Measurements from ENCODE around the gene ZNF292. TPM values are rescaled to one million over a fixed set of nuclear protein-coding genes. Genes with fewer than 3 reads are reported as not detected.
"Not testable (repeated sequence)": the region's sequence is repeated elsewhere in the genome, so short reads cannot be mapped to it uniquely, and the experiment has no call there.

ZNF292 gene
- total RNA-seq, 2 experiments from 2014 or later, result 48.1 to 48.3 TPM

- CTCF ChIA-PET, result interaction anchor here (1.0 to 1.7 kb wide), 3 partner anchors 14 to 215 kb away, joined by 3 to 4 read pairs (median 3); no protein-coding TSS in a partner anchor
- POLR2A ChIA-PET, result interaction anchor here (0.6 kb wide), 2 partner anchors 18 to 64 kb away, joined by 3 to 4 read pairs; no protein-coding TSS in a partner anchor
Observed at GRCh38 chr6:87198022-87198810, 42.9 kb downstream of the ZNF292 start.

GRCh38 chr6:87199787-87200186 is 44.4 kb downstream of the ZNF292 start:
- CTCF ChIA-PET, result no interaction called here

GRCh38 chr6:87200469-87201175 is 45.3 kb downstream of the ZNF292 start:
- POLR2A ChIA-PET, result interaction anchor here (1.0 kb wide), 1 partner anchor 19 kb away, joined by 3 read pairs; no protein-coding TSS in a partner anchor
- CTCF ChIA-PET, result no interaction called here

More at GRCh38 chr6:87199787-87200186, 44.4 kb downstream of the ZNF292 start:
- POLR2A ChIA-PET, result no interaction called here

GRCh38 chr6:87203448-87204023 is 48.2 kb downstream of the ZNF292 start:
- POLR2A ChIA-PET, result no interaction called here
- CTCF ChIA-PET, result interaction anchor here (0.7 kb wide), 1 partner anchor 507 kb away, joined by 4 read pairs; no protein-coding TSS in a partner anchor

- CTCF ChIA-PET, result no interaction called here
Observed at GRCh38 chr6:87209812-87210211, 54.4 kb downstream of the ZNF292 start.

GRCh38 chr6:87210979-87211378 is 55.6 kb downstream of the ZNF292 start:
- CTCF ChIA-PET, result no interaction called here
- POLR2A ChIA-PET, result no interaction called here

More at GRCh38 chr6:87209812-87210211, 54.4 kb downstream of the ZNF292 start:
- POLR2A ChIA-PET, result no interaction called here

GRCh38 chr6:87212596-87212995 is 57.2 kb downstream of the ZNF292 start:
- POLR2A ChIA-PET, result no interaction called here

DNA sequence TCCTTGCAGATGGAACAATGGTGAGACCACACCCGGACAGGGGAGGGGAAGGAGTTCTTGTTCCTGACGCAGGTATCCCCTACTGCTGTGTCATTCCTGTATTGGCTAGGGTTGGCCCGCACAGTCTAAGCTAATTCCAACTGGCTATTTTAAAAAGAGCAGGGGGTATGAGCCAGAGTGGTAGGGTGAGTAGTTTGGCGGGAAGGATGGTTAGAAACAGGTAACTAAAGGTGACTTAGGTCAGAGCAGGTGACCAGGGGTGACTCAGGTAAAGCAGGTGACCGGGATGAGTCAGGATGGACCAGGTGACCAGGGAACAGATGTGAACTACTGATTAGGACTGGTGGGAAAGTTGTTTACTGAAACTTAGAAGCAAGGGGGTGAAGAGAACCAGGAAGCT is 58.0 kb downstream of the ZNF292 start:
- POLR2A ChIA-PET, result no interaction called here
- CTCF ChIA-PET, result no interaction called here

More at GRCh38 chr6:87212596-87212995, 57.2 kb downstream of the ZNF292 start:
- CTCF ChIA-PET, result no interaction called here

DNA sequence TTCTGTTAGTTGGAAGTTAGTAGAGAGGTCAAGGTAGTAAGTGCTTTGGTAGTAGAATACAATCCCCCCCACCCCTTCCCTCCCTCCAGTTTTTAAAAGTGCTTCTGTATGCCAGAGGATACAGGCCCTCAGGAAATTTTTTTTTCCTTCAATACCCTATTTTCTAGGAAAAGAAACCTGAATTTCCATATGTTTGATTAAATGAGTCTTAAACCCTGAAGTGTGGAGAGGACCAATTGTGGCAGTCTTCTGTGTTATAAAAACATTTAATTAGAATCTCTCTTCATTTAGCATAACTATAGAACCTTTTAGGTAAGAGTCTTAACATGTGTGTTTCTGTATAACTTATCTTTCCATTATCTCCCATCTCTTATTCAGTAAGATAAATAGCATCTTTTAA is 59.5 kb downstream of the ZNF292 start:
- ChIA-PET CTCF (no interaction called here), POLR2A (no interaction called here)

GRCh38 chr6:87220997-87221396 is 65.6 kb downstream of the ZNF292 start:
- CTCF ChIA-PET, result interaction anchor here (1.0 kb wide), 1 partner anchor 11 kb away, joined by 3 read pairs; no protein-coding TSS in a partner anchor

GRCh38 chr6:87222676-87223075 is 67.3 kb downstream of the ZNF292 start:
- ChIA-PET POLR2A (no interaction called here), CTCF (no interaction called here)

More at GRCh38 chr6:87220997-87221396, 65.6 kb downstream of the ZNF292 start:
- POLR2A ChIA-PET, result no interaction called here

DNA sequence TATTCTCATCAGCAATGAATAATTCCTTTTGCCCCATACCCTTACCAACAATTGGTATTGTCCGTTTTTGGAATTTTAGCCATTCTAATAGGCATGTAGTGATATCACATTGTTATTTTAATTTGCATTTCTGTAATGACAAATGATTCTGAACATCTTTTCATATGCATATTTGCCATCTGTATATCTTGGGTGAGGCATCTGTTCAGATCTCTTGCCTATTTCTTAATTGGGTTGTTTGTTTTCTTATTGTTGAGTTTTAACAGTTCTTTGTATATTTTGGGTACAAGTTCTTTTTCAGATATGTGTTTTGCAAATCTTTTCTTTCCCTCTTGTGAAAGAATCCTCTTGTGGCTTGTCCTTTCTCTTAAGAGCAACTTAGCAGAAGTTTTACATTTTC is 69.6 kb downstream of the ZNF292 start:
- ChIA-PET CTCF (no interaction called here), POLR2A (no interaction called here)

- POLR2A ChIA-PET, result no interaction called here
- CTCF ChIA-PET, result no interaction called here
Observed at GRCh38 chr6:87225511-87225910, 70.1 kb downstream of the ZNF292 start.

- ChIA-PET CTCF (no interaction called here), POLR2A (no interaction called here)
Observed at GRCh38 chr6:87225937-87226336, 70.6 kb downstream of the ZNF292 start.

DNA sequence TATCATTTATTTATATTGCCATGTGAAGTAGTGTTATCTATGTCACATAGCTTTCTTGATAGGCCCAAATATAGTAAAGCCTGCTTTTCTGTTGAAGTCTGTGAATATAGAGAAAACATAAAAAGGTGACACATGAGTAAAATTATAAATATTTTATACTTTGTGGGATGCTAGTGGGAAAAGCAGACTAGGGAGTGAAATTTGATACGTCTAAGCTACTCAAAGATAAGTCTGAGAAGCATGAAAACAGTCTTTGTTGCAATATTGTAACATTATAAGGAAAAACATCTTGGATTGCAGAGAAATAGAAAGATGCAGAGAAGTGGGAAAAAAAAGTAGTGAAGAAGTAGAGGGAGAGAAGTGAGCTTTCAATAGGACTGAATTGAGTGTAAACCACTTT is 75.4 kb downstream of the ZNF292 start:
- ChIA-PET CTCF (no interaction called here), POLR2A (no interaction called here)

- ChIA-PET CTCF (interaction anchor here (1.3 kb wide), 1 partner anchor 9 kb away, joined by 4 read pairs; no protein-coding TSS in a partner anchor), POLR2A (no interaction called here)
Observed at GRCh38 chr6:87237804-87238203, 82.4 kb downstream of the ZNF292 start.

GRCh38 chr6:87239098-87239635 is 83.8 kb downstream of the ZNF292 start:
- CTCF ChIA-PET, result not testable (repeated sequence)

DNA sequence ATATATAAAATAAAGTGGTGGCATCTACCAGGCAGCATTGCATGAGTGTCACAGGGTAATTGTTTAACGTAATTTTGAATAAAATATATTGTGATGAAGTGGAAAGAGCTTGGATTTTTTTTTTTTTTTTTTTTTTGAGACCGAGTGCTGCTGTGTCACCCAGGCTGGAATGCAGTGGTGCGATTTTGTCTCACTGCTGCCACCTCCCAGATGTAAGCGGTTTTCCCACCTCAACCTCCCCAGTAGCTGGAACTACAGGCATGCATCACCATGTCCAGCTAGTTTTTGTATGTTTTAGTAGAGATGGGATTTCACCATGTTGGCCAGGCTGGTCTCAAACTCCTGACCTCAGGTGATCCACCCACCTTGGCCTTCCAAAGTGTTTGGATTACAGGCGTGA is 85.9 kb downstream of the ZNF292 start:
- ChIA-PET CTCF (no interaction called here), POLR2A (no interaction called here)

More at GRCh38 chr6:87239098-87239635, 83.8 kb downstream of the ZNF292 start:
- POLR2A ChIA-PET, result not testable (repeated sequence)

GRCh38 chr6:87242311-87242710 is 86.9 kb downstream of the ZNF292 start:
- POLR2A ChIA-PET, result no interaction called here
- CTCF ChIA-PET, result no interaction called here

- ChIA-PET POLR2A (no interaction called here), CTCF (interaction anchor here (1.3 kb wide), 1 partner anchor 12 kb away, joined by 3 read pairs; no protein-coding TSS in a partner anchor)
Observed at GRCh38 chr6:87243812-87244211, 88.4 kb downstream of the ZNF292 start.
